ENCODE measurements around the gene POU2F2.

Gene POU2F2

DNA sequence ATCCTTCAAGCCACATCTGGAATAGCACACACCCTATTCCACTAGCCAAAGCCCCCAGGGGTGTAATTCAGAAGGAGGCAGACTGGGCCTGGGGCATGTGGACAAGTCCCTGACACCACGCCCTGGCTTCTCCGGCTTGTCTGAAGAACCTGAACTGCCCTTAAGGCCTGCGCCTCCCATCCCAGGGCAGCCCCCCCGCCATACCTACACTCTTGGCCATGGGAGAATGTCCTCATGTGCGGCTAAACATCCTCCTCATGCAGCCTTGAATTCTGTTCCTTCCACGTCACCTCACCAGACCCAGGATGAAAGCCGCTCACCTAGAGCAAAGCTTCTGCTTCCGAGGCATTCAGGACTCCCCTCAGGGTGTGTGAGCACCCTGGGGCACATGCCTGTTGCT, 24.3 kb upstream of the POU2F2 start:
- no peaks in the 10 kb centered on the region for H3K4me1 ChIP-seq (ENCODE audit: insufficient read depth, low read length)
- no peak overlapping the region for H3K9ac ChIP-seq (ENCODE audit: low read depth, low read length)
- H3K4me3 ChIP-seq (ENCODE audit: low read depth in 1 of 2, low read length in 2 of 2): no peak overlapping the region
- no peaks in the 10 kb centered on the region for H3K9me3 ChIP-seq (ENCODE audit: insufficient read depth, low read length, severe bottlenecking)
- H2AFZ ChIP-seq (ENCODE audit: low read depth, low read length): no peak overlapping the region
- no peak overlapping the region for H3K4me2 ChIP-seq (ENCODE audit: insufficient read depth, low read length)
- H3K36me3 ChIP-seq (ENCODE audit: insufficient read depth, low read length): no peaks in the 10 kb centered on the region
- no peaks in the 10 kb centered on the region for H3K79me2 ChIP-seq (ENCODE audit: insufficient read depth, low read length)
- H3K27ac ChIP-seq (ENCODE audit: low read length): no peak overlapping the region
- ATAC-seq (ENCODE audit: insufficient read depth, low read depth) (no peak), DNase-seq (no peak)
- TF ChIP-seq, protein P1, sequence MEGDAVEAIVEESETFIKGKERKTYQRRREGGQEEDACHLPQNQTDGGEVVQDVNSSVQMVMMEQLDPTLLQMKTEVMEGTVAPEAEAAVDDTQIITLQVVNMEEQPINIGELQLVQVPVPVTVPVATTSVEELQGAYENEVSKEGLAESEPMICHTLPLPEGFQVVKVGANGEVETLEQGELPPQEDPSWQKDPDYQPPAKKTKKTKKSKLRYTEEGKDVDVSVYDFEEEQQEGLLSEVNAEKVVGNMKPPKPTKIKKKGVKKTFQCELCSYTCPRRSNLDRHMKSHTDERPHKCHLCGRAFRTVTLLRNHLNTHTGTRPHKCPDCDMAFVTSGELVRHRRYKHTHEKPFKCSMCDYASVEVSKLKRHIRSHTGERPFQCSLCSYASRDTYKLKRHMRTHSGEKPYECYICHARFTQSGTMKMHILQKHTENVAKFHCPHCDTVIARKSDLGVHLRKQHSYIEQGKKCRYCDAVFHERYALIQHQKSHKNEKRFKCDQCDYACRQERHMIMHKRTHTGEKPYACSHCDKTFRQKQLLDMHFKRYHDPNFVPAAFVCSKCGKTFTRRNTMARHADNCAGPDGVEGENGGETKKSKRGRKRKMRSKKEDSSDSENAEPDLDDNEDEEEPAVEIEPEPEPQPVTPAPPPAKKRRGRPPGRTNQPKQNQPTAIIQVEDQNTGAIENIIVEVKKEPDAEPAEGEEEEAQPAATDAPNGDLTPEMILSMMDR (IDR thresholded peaks at IDR 0.05; ENCODE audit: borderline replicate concordance, extremely low read depth, low read length, poor library complexity, severe bottlenecking): no peak
- TF ChIP-seq EZH2 (IDR thresholded peaks at IDR 0.05; ENCODE audit: borderline replicate concordance, low read depth, low read length, severe bottlenecking): no peak
- 0 out of 2 replicates have a peak, but pooled peaks cover 2% of the 10 kb centered on the region for H4K20me1 ChIP-seq (ENCODE audit: insufficient read depth, low read length)
- H3K27me3 ChIP-seq (ENCODE audit: insufficient read depth, low read length, poor library complexity): peaks cover 31% of the 10 kb centered on the region

DNA sequence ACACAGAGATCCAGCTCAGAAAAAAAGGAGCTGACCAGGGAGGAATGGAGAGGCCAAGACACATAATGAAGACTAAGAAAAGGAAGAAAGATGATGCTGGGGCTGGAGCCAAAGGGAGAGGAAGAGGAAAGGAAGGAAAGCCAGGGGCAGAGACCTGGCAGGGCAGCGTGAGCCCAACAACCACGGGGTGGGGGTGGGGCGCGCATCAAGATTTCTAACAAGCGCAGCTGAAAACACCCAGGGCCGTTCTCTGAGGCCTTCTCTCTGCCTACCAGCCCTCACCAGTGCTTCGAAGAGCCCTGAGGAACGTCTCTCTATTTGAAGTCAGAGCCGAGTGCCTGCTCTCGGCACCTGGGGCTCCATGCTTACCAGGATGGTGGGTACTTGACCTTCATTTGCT, 23.6 kb upstream of the POU2F2 start:
- H3K4me2 ChIP-seq (ENCODE audit: insufficient read depth, low read length): no peak overlapping the region

GRCh38 chr19:42154471-42155323, 22.5 kb upstream of the POU2F2 start:
- ATAC-seq (ENCODE audit: insufficient read depth, low read depth): peak; percentile 59
- DNase-seq: no peak
- Histone ChIP-seq H3K4me3 (ENCODE audit: low read depth in 1 of 2, low read length in 2 of 2) (no peak overlapping the region), H4K20me1 (ENCODE audit: insufficient read depth, low read length) (0 out of 2 replicates have a peak, but pooled peaks cover 2% of the 10 kb centered on the region), H3K36me3 (ENCODE audit: insufficient read depth, low read length) (no peaks in the 10 kb centered on the region), H3K27ac (ENCODE audit: low read length) (no peak overlapping the region), H3K9ac (ENCODE audit: low read depth, low read length) (no peak overlapping the region), H3K27me3 (ENCODE audit: insufficient read depth, low read length, poor library complexity) (peaks cover 22% of the 10 kb centered on the region), H3K4me1 (ENCODE audit: insufficient read depth, low read length) (no peaks in the 10 kb centered on the region), H3K4me2 (ENCODE audit: insufficient read depth, low read length) (no peak overlapping the region), H3K9me3 (ENCODE audit: insufficient read depth, low read length, severe bottlenecking) (no peaks in the 10 kb centered on the region), H2AFZ (ENCODE audit: low read depth, low read length) (no peak overlapping the region), H3K79me2 (ENCODE audit: insufficient read depth, low read length) (no peaks in the 10 kb centered on the region)
- TF ChIP-seq, protein P1 (IDR thresholded peaks at IDR 0.05; ENCODE audit: borderline replicate concordance, extremely low read depth, low read length, poor library complexity, severe bottlenecking): no peak
- TF ChIP-seq EZH2 (IDR thresholded peaks at IDR 0.05; ENCODE audit: borderline replicate concordance, low read depth, low read length, severe bottlenecking): no peak

More for the DNA sequence above, 23.6 kb upstream of the POU2F2 start:
- H3K4me3 ChIP-seq (ENCODE audit: low read depth in 1 of 2, low read length in 2 of 2): no peak overlapping the region
- H3K27ac ChIP-seq (ENCODE audit: low read length): no peak overlapping the region
- H2AFZ ChIP-seq (ENCODE audit: low read depth, low read length): no peak overlapping the region
- no peak for ATAC-seq (ENCODE audit: insufficient read depth, low read depth)
- no peaks in the 10 kb centered on the region for H3K36me3 ChIP-seq (ENCODE audit: insufficient read depth, low read length)
- peaks cover 25% of the 10 kb centered on the region for H3K27me3 ChIP-seq (ENCODE audit: insufficient read depth, low read length, poor library complexity)
- H3K4me1 ChIP-seq (ENCODE audit: insufficient read depth, low read length): no peaks in the 10 kb centered on the region
- 0 out of 2 replicates have a peak, but pooled peaks cover 2% of the 10 kb centered on the region for H4K20me1 ChIP-seq (ENCODE audit: insufficient read depth, low read length)
- no peak overlapping the region for H3K9ac ChIP-seq (ENCODE audit: low read depth, low read length)
- no peaks in the 10 kb centered on the region for H3K79me2 ChIP-seq (ENCODE audit: insufficient read depth, low read length)
- H3K9me3 ChIP-seq (ENCODE audit: insufficient read depth, low read length, severe bottlenecking): no peaks in the 10 kb centered on the region
- TF ChIP-seq EZH2 (IDR thresholded peaks at IDR 0.05; ENCODE audit: borderline replicate concordance, low read depth, low read length, severe bottlenecking): no peak
- TF ChIP-seq, protein P1 (IDR thresholded peaks at IDR 0.05; ENCODE audit: borderline replicate concordance, extremely low read depth, low read length, poor library complexity, severe bottlenecking): no peak
- no peak for DNase-seq
